Dendritic cell treated with granulocyte-macrophage colony-stimulating factor and Interleukin-4, amounts not matched to agents 40 ng/mL and 50 ng/mL, for 4 days (primary cell): ENCODE results near the gene RASSF4.

ENCODE experiments used
- H3K27ac Mint-ChIP-seq: one replicate; pipeline ENCODE4 v1.8.0; 2022; ENCODE audit warnings: mild to moderate bottlenecking, mixed read lengths
- H3K27me3 Mint-ChIP-seq: one replicate; pipeline ENCODE4 v1.8.0; 2022; ENCODE audit warnings: mild to moderate bottlenecking, mixed read lengths
- H3K36me3 Mint-ChIP-seq: one replicate; pipeline ENCODE4 v1.8.0; 2022; ENCODE audit warnings: low read depth, mixed read lengths
- H3K4me1 Mint-ChIP-seq: one replicate; pipeline ENCODE4 v1.8.0; 2022; ENCODE audit warnings: low read depth, mixed read lengths
- H3K4me3 Mint-ChIP-seq: one replicate; pipeline ENCODE4 v1.8.0; 2022; ENCODE audit warnings: mild to moderate bottlenecking, moderate library complexity, mixed read lengths
- H3K9me3 Mint-ChIP-seq: one replicate; pipeline ENCODE4 v1.8.0; 2022; ENCODE audit warnings: mixed read lengths
- intact Hi-C: fragments of 100-400 bp; cut with micrococcal nuclease; formaldehyde crosslinking; loops from one replicate; pipeline ENCODE4 v1.15.0; 2022

RASSF4 gene

DNA sequence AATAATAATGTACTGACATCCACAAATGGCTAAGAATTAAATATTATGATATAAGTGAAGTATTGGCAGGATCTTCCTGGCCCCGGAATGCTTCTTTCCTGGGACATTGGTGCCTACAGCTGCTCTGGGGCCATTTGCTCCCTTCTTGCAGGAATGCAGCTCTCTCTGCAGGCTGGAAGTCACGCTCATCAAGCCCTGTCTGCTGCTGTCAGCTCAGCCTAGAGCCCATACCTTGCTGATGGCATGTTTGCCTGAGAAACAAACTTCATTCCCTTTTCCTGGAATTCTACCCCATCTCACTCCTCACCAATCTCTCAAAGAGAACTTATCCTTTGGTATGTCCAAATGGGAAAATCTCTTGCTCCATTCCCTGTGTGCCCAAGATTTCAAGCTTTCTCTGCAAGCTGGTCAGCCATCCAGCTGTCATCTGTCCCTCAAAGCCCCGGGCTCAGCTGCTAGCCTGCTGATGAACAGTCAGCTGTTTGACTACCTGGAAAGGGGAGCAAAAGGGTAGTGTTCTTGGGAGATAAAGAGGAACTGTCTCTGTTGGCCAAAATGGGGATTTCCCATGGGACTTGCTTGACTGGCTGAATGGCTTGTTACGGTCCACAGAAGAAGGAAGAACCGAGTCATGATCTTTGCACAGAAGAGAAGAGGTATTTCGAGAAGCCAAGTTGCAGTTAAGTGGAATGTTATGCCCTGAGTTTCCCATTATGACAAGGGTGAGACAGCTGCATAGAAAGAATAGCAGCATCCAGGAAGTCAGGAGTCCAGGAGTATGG, 12.0 kb upstream of the RASSF4 start:
- Mint-ChIP-seq H3K27ac (peak overlapping the region; percentile 85), H3K36me3 (peaks cover 44% of the 10 kb centered on the region), H3K9me3 (peaks cover 19% of the 10 kb centered on the region), H3K4me1 (peaks cover 60% of the 10 kb centered on the region), H3K4me3 (peak overlapping the region; percentile 54), H3K27me3 (no peaks in the 10 kb centered on the region)
- intact Hi-C loops, result loop anchor here (1.0 to 2.0 kb wide), 3 partner anchors 8 to 21 kb away; no protein-coding TSS in a partner anchor

DNA sequence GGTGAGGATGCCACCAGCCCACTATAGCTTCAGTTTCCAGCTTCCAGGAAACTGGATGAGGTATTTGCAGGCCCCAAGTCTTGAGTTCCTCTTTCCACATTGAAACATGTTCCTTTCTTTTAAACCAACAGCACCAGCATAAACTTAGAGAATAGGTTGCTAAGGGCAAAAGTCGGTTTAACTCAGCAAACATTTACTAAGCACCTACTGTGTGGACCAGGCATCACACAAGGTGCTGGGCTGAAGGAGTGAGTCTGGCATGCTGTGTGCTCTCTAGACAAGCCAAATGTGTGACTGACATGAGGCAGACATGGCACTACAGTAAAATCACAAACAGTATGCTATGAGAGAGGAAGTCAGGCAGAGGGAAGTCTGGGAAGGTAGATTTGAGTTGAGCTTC, 11.0 kb upstream of the RASSF4 start:
- Mint-ChIP-seq H3K36me3 (peaks cover 55% of the 10 kb centered on the region), H3K27ac (peak overlapping the region; percentile 85), H3K9me3 (peaks cover 19% of the 10 kb centered on the region), H3K4me1 (peaks cover 71% of the 10 kb centered on the region), H3K27me3 (no peaks in the 10 kb centered on the region), H3K4me3 (no peak overlapping the region)
- intact Hi-C loops, result loop anchor here (1.0 to 2.0 kb wide), 3 partner anchors 9 to 20 kb away; no protein-coding TSS in a partner anchor

GRCh38 chr10:44949127-44949802, 10.3 kb upstream of the RASSF4 start:
- Mint-ChIP-seq H3K4me3 (no peak overlapping the region), H3K36me3 (peaks cover 55% of the 10 kb centered on the region), H3K9me3 (peaks cover 13% of the 10 kb centered on the region), H3K4me1 (peaks cover 74% of the 10 kb centered on the region), H3K27me3 (no peaks in the 10 kb centered on the region), H3K27ac (peak overlapping the region; percentile 85)
- intact Hi-C loops, result loop anchor here (2.0 kb wide), 1 partner anchor 14 kb away; no protein-coding TSS in a partner anchor

GRCh38 chr10:44949915-44950314, 9.7 kb upstream of the RASSF4 start:
- Mint-ChIP-seq H3K4me3 (no peak overlapping the region), H3K36me3 (peaks cover 55% of the 10 kb centered on the region), H3K9me3 (peaks cover 7% of the 10 kb centered on the region), H3K27ac (peak overlapping the region; percentile 85), H3K27me3 (no peaks in the 10 kb centered on the region), H3K4me1 (peaks cover 79% of the 10 kb centered on the region)
- intact Hi-C loops, result loop anchor here (2.0 kb wide), 1 partner anchor 13 kb away; no protein-coding TSS in a partner anchor

DNA sequence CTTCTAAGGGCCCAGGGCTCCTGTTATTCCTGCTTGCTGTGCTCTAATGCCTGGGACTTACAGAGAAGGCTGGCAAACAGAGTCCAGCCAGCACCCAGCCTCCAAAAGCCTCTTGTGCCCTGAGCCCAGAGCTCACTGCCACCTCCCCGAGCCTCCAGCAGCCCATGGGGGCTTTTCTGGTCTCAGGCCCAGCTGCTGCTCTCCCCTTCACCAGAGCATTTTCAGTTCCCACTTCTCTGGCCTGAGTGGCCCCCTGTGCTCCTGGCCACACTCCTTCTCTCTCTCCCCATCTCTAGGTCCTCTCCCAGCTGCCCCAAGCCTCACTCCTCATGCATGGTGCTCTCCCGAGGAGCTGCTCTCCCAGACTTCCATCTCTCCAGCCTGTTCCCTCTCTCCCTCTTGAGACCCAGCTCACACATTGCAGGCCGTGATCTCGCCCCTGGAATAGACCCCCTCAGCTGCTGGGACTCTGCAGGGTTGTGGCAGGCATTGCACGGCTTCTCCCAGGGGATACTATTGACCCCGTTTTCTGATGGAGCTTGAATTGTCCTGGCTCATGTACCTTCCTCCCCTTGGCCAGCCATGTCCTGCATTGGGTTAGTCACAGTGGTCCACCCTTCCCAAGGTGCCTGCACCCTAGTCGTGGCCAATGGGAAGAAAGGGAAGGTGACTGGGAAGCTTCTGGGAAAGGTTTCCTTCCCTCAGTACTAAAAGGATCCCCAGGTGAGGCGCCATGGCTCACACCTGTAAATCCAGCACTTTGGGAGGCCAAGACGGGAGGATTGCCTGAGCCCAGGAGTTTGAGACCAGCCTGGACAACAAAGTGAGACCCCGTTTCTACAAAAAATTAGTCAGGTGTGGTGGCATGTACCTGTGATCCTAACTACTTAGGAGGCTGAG, 9.0 kb upstream of the RASSF4 start:
- Mint-ChIP-seq H3K36me3 (peaks cover 56% of the 10 kb centered on the region), H3K27ac (peak overlapping the region; percentile 85), H3K4me3 (peak overlapping the region; percentile 1), H3K27me3 (no peaks in the 10 kb centered on the region), H3K4me1 (peaks cover 83% of the 10 kb centered on the region), H3K9me3 (peaks cover under 1% of the 10 kb centered on the region)
- intact Hi-C loops, result no loop called here

DNA sequence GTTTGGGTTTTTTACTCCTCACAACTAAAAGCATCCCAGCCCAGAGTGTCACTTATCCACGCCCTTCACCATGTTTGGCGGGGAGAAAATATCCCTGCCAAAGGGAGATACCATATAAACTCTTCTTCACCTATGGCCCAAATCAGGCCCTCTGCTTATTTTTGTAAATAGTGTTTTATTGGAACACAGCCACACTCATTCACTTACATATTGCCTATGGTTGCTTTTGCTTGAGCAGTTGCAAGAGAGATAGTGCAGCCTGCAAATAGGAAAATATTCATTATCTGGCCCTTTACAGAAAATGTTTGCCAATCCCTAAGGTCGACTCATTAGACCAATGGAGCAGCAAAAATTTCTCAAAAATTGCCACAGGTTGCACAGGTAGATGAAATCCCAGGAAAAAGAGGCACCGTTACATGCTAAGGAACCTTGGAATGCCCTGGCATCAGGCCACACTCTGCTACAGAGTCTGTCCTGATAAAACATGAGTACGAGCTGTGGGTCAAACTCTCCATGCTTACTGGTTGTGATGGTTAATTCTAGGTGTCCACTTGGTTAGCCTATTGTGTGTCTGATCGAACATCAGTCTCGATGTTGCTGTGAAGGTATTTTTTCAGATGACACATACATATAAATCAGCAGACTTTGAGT, 7.9 kb upstream of the RASSF4 start:
- Mint-ChIP-seq H3K27ac (peak overlapping the region; percentile 85), H3K9me3 (no peaks in the 10 kb centered on the region), H3K4me3 (no peak overlapping the region)

DNA sequence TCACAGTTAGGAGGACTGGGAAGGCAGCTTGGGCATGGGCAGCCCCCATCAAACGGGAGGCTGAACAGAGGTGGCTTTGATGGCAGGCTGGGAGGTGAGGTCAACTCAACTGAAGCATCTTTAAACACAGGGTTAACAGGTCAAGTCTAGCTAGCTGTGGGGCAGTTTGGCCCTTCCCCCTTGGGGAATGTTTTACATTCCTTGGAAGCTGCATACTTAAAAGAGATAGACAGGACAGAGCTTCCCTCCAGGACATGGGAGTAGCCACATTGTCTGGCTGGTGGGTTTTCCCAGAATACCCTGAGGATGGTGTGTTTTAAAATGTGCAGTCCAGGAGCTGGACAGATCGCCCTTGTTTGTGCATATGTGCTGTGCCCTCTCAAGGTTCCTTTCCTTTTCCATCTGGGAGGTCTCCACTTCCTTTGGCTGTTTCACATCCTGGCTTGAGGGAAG, 6.8 kb upstream of the RASSF4 start:
- H3K27me3 Mint-ChIP-seq, result no peaks in the 10 kb centered on the region

More for the DNA sequence above, 7.9 kb upstream of the RASSF4 start:
- no peaks in the 10 kb centered on the region for H3K27me3 Mint-ChIP-seq
- intact Hi-C loops, result no loop called here
- peaks cover 83% of the 10 kb centered on the region for H3K4me1 Mint-ChIP-seq
- H3K36me3 Mint-ChIP-seq, result peaks cover 68% of the 10 kb centered on the region

DNA sequence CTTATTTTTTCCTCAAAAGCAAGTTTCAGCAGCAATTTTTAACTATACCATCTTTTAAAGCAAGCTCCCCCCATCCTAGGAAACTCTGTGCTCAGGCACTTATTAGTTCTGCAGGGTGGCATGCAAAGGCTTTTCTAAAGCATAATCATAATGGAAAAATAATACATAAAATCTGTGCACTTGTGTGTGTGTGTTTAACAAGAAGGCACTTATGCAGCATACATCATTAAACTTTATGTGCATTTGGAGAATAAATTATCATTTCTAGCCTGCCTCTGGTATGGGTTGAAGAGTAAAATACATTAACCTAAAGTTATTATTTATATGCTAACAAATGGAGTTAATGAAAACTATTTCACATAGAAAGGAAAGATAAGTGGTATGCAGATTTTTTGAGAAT, 5.6 kb upstream of the RASSF4 start:
- no peaks in the 10 kb centered on the region for H3K9me3 Mint-ChIP-seq
- H3K36me3 Mint-ChIP-seq, result peaks cover 80% of the 10 kb centered on the region
- no peak overlapping the region for H3K4me3 Mint-ChIP-seq
- peaks cover 81% of the 10 kb centered on the region for H3K4me1 Mint-ChIP-seq
- no peak overlapping the region for H3K27ac Mint-ChIP-seq
- intact Hi-C loops, result no loop called here
- no peaks in the 10 kb centered on the region for H3K27me3 Mint-ChIP-seq

More for the DNA sequence above, 6.8 kb upstream of the RASSF4 start:
- H3K9me3 Mint-ChIP-seq, result no peaks in the 10 kb centered on the region
- H3K4me3 Mint-ChIP-seq, result no peak overlapping the region
- H3K4me1 Mint-ChIP-seq, result peaks cover 84% of the 10 kb centered on the region
- intact Hi-C loops, result no loop called here
- peaks cover 79% of the 10 kb centered on the region for H3K36me3 Mint-ChIP-seq
- no peak overlapping the region for H3K27ac Mint-ChIP-seq

DNA sequence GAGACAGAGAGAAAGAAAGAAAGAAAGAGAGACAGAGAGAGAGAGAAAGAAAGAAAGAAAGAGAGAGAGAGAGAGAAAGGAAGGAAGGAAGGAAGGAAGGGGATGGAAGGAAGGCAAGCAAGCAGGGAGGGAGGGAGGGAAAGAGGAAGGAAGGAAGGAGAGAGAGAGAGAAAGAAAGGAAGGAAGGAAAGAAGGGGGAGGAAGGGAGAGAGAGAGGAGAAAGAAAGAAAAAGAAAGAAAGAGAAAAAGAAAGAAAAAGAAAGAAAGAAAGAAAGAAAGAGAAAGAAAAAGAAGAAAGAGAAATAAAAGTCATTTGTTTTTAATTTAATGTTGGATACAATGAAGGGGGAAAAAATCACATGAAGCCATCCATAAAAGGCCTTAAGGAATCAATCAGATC, 4.6 kb upstream of the RASSF4 start:
- H3K9me3 Mint-ChIP-seq, result no peaks in the 10 kb centered on the region
- peak overlapping the region; percentile 33 for H3K27ac Mint-ChIP-seq
- H3K27me3 Mint-ChIP-seq, result no peaks in the 10 kb centered on the region
- H3K36me3 Mint-ChIP-seq, result peaks cover 85% of the 10 kb centered on the region
- peaks cover 72% of the 10 kb centered on the region for H3K4me1 Mint-ChIP-seq
- H3K4me3 Mint-ChIP-seq, result no peak overlapping the region
- intact Hi-C loops, result no loop called here

DNA sequence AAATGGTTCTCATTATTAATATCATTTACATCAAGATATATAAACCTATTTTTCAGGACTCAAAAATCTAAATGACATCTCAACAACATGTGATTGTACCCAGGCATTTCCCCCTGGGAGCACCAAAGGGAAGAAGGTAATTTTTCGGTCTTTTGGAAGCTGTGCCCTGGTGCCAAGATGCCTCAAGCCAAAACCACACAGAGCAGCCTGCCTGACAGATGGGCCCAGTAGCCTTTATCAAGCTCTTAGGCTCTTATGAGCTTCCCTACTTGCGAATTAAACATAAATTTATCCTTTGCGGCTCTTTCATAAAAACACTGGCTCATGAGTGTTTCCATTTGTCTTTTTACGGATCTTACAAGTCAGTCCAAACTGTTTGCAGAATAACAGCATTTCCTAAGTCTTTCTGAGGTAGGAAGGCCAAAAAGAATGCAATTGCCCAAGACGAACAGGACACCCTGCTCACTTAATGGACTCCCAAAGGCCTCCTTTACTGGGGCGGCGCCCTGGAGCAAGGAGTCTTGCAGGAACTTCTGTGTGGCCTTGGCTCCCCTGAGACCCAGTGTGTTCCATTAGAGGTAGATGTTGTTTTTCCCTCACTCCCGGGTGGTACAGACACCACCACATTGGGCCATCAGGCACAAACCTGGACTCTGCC, 4.1 kb upstream of the RASSF4 start:
- Mint-ChIP-seq H3K36me3 (peaks cover 85% of the 10 kb centered on the region), H3K4me1 (peaks cover 67% of the 10 kb centered on the region), H3K4me3 (no peak overlapping the region), H3K27ac (peak overlapping the region; percentile 17), H3K9me3 (no peaks in the 10 kb centered on the region), H3K27me3 (no peaks in the 10 kb centered on the region)
- intact Hi-C loops, result no loop called here

GRCh38 chr10:44956226-44956625, 3.4 kb upstream of the RASSF4 start:
- H3K27me3 Mint-ChIP-seq, result no peaks in the 10 kb centered on the region
- intact Hi-C loops, result no loop called here
- no peak overlapping the region for H3K4me3 Mint-ChIP-seq
- H3K9me3 Mint-ChIP-seq, result no peaks in the 10 kb centered on the region
- peaks cover 85% of the 10 kb centered on the region for H3K36me3 Mint-ChIP-seq
- peaks cover 67% of the 10 kb centered on the region for H3K4me1 Mint-ChIP-seq
- peak overlapping the region; percentile 17 for H3K27ac Mint-ChIP-seq

GRCh38 chr10:44956717-44957706, 2.6 kb upstream of the RASSF4 start:
- peaks cover 73% of the 10 kb centered on the region for H3K4me1 Mint-ChIP-seq
- peak overlapping the region; percentile 96 for H3K4me3 Mint-ChIP-seq
- H3K27me3 Mint-ChIP-seq, result no peaks in the 10 kb centered on the region
- intact Hi-C loops, result no loop called here
- H3K36me3 Mint-ChIP-seq, result peaks cover 85% of the 10 kb centered on the region
- peak overlapping the region; percentile 88 for H3K27ac Mint-ChIP-seq
- H3K9me3 Mint-ChIP-seq, result no peaks in the 10 kb centered on the region
